NCI-H345 (cell line): ENCODE results near the gene MRPS9.
A peak's percentile ranks its signal among the peaks of the same experiment; 100 is the strongest.

Experiments used
- DNase-seq: peaks from one replicate; lab custom pipeline; 2025; lab: John Stamatoyannopoulos, UW

Gene MRPS9

DNA sequence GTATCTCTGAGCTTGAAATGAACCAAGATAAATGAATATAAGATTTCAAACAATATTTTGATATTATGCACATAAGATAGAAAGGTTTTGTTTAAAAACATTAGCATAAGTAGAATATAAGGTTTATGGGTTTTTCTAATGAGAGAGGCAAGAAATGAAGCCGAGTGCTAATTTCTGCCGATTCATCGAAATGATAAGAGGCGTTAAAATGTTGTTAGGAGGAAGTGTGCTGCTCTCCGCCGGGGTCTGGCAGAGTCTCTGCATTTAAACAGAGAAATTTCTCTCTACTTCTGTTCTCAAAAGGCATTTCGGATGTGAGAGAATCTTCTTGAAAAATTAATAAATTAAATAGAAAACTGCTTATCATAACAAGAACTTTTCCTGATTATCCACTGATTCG lies 83.6 kb downstream of the MRPS9 start:
- no peak for DNase-seq

DNA sequence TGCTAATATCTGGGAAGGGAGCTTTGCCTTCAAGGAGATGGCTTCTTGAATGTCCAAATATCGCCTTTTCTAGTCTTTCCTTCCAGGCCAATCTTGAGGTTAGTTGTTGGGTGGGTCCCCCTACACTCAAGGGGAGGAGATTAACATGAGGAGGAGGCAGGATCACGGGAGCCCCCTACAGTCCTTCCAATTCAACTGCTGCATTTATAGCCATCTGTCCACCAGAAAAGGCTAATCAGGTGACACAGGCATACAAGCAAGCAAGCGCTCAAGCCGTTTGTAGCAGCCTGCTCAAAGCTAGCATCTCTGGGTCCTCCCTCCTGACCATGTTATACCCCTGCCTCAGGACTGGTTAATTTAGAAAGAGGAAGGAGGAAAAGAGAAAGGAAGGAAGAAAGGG lies 87.6 kb downstream of the MRPS9 start:
- no peak for DNase-seq

GRCh38 chr2:105125920-105126319 lies 88.1 kb downstream of the MRPS9 start:
- no peak for DNase-seq

GRCh38 chr2:105126336-105126735 lies 88.5 kb downstream of the MRPS9 start:
- DNase-seq, result no peak

GRCh38 chr2:105127289-105127915 lies 89.5 kb downstream of the MRPS9 start:
- DNase-seq, result no peak

DNA sequence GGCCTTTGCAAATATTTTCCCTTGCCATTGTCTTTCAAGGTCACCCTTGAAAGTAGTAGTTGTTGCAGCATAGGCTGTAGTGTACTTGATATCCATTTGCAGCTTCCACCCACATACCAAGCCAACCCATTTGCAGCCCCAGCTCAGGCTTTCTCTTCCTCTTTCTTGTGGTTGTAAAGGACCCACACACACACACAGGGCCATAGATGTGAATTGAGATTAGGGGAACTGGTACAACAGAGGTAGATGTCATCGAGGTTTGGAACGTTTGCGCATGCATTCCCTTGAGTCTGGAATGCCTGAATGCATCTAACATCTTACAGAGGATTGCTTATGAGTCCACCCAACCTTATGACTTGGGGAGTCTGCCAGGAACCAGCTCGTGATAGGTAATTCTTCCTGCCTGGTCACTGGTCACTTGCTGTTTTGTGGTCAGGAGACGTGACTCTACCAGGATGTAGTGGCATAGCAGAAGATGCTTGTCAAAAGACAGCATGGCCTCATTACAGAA lies 91.9 kb downstream of the MRPS9 start:
- no peak for DNase-seq

DNA sequence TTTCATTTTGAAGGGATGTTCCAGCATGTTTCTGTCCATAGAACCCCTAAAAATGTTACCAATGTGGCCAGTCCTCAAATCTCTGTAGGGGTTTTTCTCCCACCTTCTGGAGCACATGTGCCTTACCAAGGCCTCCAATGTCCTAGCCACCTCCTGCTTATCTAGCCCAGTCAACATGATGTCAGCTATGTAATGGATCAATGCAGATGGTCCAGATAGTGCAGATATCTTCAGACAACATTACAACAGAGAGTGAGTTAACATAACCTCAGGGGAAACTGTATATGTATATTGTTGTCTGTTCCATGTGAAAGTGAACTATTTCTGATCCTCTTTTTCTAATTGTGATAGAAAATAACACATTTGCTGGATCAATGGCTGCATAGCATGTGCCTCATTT lies 92.7 kb downstream of the MRPS9 start:
- no peak for DNase-seq

- DNase-seq, result no peak
Observed at GRCh38 chr2:105134081-105134480, 96.2 kb downstream of the MRPS9 start.

GRCh38 chr2:105135436-105135835 lies 97.6 kb downstream of the MRPS9 start:
- no peak for DNase-seq

DNA sequence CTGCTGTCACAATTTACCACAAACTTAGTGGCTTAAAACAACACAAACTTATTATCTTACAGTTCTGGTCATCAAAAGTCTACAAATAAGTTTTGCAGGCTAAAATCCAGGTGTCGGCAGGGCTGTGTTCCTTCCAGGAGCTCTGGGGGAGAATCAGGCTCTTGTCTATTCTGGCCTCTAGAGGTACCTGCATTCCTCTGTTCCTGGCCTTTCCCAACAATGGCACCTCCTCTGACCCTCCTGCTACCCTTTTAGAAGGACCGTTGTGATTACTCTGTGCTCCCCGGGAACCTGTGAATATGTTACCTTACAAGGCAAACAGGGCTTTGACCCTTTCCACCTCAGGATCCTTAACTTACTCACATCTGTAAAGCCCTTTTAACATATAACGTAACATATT lies 98.5 kb downstream of the MRPS9 start:
- no peak for DNase-seq

DNA sequence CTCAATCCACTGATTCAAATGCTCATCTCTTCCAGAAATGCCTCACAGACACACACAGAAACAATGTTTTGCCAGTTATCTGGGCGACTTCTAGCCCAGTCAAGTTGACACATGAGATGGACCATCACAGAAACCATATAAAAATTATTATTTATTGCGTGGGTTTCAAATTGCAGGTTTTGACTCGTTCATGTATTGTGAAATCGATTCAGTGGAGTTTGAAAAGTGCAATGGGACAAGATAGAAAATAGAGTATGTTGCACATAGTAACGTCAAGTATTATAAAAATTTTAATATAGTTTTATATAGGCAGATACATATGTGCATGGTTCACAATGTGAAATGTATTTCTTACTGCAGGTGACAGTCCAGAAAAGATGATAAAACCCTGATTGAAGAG lies 100.8 kb downstream of the MRPS9 start:
- no peak for DNase-seq

DNA sequence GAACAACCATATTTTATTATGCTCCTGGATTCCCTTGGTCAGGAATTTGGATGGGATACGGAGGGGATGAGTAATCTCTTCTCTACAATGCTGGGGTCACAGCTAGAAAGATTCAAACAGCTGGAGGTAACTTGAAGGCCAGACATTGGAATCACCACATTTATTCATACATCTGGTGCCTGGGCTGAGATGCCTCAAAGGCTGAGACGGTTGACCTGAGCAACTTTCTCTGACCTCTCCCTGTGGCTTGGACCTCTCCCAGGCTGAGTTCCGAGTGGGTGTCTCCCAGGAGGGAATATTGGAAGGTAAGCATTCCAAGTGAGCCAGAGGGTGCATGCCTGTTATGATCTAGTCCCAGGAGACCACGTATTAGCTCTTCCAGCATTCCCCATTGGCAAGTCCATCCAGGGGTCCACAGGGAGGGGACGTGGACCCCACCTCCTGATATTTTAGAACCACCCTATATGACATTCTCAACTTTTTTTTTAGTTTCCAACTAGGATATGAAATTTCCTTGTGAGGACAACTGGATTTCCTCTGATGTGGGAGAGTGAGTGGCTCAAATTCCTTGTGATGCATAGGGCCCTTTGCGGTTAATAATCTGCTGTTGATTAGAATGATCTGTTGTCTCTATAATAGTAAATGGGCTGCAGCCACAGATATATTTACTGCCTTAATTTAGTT lies 101.8 kb downstream of the MRPS9 start:
- no peak for DNase-seq

- no peak for DNase-seq
Observed at GRCh38 chr2:105140240-105140568, 102.3 kb downstream of the MRPS9 start.

DNA sequence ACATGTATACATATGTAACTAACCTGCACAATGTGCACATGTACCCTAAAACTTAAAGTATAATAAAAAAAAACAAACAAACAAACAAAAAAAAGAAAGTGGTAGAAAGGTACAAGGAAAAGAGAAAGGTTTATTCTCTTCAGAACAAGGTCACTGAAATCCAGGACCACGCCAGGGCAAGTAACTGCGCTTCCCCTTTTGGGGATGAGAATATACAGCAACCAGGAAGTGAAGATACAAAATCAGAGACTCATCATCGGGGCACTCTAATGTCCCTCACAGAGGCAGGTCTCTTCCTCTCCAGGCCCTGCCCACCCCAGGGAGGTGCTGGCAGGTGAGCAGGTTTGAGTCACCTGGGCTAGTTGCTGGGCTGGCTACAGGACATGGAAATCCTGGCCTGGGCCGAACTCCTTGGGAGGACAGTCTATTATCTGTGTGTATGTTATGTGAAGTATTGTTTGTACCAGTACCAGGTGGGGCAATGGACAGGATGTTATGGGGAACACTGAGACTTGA lies 103.3 kb downstream of the MRPS9 start:
- DNase-seq, result no peak

GRCh38 chr2:105142239-105142638 lies 104.4 kb downstream of the MRPS9 start:
- DNase-seq, result no peak

DNA sequence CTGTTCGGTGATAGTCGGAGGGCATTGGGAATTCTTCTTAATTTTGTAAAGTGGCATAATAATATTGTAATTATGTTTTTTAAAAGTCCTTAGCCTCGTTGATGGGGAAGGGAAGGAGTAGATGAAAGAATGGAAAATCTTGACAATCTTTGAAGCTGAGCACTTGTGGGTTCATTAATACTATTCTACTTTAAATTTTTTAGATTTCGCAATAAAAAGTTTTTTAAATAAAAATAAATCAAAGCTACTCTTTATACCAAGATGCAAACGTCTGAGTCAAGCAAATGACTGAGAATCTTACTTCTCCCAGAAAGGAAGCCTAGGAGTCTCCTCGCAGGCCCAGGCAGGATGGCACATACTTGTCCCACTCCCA lies 105.2 kb downstream of the MRPS9 start:
- no peak for DNase-seq

- peak; percentile 42 for DNase-seq
Observed at GRCh38 chr2:105143467-105144151, 105.7 kb downstream of the MRPS9 start.

DNA sequence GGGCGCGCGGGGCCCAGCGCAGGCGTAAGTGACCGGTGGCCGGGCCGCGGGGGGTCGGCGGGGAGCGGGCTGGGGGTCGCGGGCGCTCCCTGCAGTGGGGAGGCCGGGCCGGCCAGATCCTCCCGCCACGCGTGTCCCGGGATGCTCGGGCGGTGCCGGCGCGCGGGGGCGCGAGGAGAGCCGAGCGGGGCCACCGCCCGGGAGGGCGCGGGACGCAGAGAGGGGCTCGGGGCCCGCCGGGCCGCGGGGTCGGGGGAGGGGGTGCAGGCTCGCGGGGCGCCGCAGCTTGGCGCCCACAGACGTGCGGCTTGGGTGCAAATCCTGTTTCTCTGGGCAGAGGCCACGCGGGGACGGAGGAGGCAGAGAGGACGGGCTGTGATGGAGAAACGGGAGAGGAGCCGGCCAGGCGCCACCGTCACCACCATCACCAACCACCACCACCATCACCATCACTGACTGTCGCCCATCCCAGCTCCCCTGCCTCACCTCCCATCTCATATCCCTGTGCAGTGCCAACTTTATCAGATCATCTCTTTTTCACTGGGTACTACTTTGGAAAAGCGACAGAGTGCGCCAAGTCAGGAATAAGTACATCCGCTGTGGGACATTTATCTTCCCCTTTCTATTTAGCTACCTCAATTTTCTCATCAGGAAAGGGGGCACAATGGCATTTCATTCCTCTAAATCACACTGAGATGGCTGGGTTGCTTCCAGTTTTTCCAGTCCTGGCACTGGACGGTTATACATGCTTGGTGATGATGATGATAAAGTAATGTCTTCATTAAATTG lies 106.5 kb downstream of the MRPS9 start:
- DNase-seq, result no peak

DNA sequence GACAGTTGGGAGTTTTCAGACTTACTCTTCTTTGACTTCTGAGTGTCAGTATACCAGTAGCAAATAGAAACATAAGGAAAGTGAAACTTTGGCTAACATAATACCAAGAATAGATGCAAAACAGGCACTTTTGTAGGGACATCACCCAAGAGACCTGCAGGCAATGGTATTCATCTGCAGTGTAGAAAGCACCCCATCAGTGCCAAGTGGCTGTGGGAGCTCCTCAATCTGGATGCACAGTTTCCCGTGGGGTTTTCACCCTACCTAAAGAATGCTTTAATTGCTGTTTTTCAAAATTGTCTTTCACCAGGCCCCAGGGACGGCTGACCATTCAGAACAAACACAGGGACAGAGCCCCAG lies 107.1 kb downstream of the MRPS9 start:
- DNase-seq, result no peak

DNA sequence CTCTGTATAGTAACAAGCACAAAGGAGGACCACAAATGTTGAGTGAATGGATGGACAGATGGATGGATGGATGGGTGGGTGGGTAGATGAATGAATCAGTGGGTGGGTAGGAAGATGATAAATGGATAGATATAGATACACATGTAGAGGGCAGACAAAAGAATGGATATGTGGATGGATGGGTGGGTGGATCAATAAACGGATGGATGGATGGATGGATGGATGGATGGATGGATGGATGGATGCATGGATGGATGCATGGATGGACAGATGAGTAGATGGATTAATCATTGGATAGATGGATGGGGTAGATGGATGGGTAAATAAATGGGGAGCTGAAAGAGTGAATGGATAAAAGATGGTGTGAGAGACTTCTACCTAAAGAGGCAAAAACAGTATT lies 111.4 kb downstream of the MRPS9 start:
- no peak for DNase-seq
